Stimulated activated CD8-positive, alpha-beta memory T cell treated with anti-CD3 and anti-CD28 coated beads, Interleukin-15, amount 100 ng/mL, for 1 hour (primary cell): Measurements from ENCODE around the gene MVB12A.
A peak's percentile ranks its signal among the peaks of the same experiment; 100 is the strongest.

Source experiments
- DNase-seq: peaks from one replicate; pipeline ENCODE4 v3.0.0-alpha.2; 2020; ENCODE audit warnings: low read depth

MVB12A gene

DNA sequence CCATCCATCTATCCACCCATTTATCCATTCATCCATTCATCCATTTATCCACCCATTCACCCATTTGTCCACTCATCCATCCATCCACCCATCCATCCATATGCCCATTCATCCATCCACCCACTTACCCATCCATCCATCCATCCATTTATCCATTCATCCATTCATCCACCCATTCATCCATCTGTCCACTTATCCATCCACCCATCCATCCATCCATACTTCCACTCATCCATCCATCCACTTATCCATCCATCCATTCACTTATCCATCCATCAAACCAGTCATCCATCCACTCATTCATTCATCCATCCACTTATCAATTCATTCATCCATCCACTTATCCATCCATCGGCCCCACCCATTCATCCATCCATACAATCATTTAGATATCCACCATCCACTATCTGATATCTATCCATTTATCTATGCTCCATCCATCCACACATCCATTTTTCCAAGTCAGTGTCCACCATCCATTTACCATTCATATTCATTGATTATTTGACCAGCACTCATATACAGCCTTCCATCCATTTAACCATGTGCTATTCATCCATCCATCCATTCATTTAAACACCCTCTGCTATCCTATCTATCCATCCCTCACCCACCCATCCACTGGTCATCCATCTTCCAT is 25.8 kb downstream of the MVB12A start:
- DNase-seq, result no peak

DNA sequence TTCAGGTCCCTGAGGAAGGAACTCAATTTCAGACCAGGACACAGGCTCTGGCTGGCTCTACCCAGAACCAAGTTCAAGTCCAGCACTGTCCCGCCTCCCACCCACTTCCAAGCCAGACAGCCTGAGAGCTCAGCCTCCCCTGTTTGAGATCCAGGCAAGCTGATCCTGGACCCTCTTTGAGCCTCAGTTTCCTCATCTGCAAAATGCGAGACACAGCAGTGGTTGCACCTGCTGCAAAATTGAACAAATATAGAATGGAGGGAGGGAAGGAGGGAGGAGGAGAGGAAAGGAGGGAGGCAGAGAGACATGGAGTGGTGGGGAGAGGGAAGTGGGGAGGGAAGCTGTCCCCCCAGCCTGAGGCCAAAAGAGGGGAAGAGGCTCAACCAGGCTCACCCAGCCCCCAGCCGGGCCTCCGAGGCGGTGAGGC is 27.9 kb downstream of the MVB12A start:
- no peak for DNase-seq

DNA sequence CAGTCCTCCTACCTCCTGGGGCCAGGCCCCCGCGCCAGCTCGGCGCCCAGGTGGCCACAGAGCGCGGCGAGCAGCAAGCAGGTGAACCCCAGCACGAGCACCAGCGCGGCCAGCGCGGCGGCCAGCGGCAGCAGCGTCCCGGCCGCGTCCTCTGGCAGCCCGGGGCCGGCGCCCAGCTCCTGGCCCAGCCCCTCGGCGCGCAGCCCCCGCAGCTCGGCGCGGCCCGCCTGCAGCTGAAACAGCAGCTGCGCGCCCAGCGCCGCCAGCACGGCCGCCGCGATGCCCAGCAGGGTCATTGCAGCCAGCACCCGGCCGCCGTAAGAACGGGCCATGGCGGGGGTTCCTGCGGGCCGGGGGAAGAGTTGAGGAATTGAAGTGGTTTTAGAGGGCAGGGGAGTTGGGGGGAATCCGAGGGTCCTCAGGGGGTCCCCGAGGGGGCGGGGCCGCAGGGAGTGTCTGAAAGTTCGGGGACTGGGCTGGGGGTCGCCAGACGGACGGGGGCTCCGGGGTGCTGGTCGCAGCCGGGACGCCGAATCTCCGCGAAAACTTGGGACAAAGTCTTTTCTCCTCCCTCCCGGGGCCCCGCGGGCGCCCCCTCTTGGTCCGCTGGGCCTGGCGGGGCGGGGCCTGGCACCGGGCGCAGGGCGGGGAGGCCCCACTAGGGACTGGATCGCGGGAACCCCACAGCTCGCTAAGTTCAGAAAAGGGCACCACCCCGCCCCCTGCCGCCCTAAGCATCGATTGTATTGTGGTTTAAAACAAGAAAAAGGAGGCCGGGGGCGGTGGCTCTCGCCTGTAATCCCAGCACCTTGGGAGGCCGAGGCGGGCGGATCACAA is 28.5 kb downstream of the MVB12A start, which contains the start of gene TMEM221:
TSS of gene TMEM221 (minus strand) at position 538 of the 837 bp plus-strand sequence. CDS start at position 332, 206 bp downstream.
- no peak for DNase-seq

DNA sequence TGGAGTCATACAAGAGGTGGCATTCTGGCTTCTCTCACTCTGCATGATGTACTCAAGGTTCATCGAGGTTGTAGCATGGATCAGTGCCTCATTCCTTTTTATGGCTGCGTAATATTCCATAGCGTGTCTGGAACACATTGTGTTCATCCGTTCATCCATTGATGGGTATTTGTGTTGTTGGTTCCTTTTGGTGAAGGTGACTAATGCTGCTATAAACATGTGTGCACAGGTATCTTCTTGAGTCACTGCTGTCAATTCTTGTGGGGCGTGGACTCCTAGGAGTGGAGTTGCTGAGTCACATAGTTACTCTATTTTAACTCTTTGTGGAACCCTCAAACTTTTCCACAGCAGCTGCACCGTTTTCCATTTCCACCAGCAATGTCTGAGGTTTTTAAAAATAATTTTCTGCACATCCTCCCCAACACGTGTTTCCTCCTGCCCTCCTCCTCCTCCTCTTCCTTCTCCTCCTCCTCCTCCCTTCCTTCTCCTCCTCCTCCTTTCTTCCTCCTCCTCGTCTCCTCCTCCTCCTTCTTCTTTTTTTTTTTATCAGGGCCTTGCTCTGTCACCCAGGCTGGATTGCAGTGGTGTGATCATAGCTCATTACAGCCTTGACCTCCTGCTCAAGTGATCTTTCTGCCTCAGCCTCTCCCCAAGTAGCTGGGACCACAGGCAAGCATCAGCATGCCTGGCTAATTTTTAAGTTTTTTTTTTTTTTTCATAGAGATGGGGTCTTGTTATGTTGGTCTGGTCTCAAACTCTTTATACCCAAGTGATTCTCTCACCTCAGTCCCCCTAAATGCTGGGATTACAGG is 30.6 kb downstream of the MVB12A start:
- no peak for DNase-seq

DNA sequence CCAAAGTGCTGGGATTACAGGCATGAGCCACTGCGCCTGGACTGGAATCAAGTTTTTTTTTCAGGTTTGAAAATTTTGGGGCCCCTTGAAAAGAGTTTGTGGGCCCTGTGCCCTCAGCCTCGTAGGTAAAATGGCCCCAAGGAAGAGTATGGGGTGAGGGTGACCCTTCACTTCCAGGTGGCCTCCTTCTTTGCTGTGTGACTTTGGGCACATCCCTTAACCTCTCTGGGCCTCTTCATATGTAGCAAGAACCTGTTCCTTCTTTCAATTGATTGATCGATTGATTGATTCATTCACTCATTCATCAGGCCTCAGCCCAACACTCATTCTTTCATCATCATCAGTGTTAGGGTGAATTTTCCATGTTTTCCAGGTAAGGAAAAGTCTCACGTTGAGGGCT is 32.0 kb downstream of the MVB12A start:
- DNase-seq, result no peak

DNA sequence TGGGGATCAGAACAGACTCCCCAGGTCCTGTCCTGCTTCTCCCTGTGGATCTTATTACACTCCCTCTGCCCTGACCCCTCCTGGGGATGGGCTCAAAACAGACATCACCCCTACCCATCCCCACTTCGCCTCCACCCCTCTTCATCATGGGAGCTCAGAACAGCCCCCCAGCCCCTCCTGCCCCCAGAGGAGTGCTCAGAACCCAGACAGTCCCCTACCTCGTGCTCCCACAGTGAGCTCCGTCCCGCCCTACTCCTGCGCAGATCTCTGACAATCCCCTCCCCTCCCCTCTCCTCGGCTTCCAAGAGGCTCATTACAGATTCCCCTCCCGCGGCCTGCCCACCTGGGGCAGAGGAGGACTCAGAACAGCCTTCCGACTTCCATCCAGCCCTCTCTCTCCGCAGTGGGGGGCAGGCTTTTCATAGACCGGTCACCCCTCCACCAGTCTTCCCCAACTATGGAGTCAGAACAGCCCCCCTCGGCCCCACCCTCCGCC is 34.8 kb downstream of the MVB12A start:
- DNase-seq, result no peak

DNA sequence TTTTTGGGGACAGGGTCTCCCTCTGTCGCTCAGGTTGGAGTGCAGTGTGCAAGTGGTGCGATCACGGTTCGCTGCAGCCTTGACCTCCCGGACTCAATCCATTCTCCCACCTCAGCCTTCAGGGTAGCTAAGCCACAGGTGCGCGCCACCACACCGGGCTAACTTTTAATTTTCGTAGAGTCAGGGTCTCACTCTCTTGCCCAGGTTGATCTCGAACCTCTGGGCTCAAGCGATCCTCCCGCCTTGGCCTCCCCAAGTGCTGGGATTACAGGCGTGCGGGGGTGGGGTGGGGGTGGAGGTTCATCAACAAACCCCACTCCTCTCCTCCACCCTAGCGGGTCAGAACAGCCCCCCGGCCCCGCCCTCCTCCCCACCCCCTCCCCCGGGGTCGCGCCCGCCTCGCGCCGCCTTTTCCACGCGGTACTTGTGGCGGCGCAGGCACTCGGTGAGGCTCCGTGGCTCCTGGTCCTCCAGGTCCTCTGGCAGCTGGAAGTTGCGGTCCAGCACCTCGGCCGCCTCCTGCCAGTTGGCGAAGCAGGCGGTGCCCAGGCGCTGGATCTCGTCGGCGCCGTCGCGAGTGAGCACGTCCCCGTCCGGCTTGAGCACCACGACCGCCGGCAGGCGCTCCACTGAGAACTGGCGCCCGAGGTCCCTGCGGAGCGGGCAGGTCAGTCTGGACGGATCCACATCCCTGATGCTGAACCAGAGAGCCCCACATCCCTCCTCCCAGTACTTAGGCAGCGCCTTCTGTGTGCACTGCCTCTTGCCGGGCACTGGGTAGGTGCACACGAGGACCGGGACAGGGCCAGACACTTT is 35.7 kb downstream of the MVB12A start:
- no peak for DNase-seq

DNA sequence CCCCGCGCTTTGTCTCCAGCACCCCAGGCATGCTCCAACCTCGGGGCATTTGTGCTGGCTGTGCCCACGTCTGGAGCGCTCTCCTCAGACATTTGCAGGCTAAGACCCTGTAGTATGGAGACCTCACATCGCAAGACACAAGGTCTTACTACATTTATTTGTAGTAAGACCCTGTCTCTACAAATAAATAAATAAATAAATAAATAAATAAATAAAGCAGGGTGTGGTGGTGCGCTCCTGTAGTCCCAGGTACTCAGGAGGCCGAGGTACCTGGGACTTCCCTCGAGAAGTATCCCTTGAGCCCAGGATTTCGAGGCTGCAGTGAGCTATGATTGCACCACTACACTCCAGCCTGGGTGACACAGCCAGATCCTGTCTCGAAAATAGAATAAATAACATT is 36.3 kb downstream of the MVB12A start:
- DNase-seq, result no peak

DNA sequence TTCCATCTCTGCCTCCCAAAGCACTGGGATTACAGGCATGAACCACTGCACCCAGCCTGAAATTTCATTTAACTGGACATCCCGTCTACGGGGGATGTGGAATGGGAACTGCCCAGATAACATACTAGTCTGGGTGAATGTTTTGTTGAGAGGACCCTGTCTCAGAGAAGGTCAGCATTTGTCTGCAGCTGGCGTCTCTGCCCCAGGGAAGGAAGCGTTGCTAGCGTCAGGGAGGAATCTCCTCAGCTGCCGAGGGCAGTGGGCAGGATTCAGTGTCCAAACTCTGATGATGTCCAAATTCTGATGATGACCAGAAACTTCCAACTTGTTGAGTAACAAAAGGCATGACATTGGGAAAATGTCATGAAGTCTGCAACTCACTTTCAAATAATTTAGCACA is 37.8 kb downstream of the MVB12A start:
- no peak for DNase-seq

DNA sequence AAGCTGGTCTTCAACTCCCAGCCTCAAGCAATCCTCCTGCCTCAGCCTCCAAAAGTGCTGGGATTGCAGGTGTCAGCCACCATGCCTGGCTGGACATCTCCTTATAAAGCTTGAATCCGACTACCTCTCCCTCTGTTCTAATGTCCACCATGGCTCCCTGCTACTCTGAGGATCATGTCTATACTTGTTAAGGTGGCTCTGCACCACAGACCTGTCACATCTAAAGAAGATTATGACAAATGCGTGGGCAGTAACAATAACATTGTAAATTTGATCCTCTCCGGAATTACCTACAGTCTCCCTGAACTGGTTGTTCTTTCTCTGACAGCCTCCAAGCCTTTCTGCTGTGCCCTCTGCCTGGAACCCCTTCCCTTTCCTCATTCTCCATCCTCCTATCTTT is 39.1 kb downstream of the MVB12A start:
- DNase-seq, result no peak

DNA sequence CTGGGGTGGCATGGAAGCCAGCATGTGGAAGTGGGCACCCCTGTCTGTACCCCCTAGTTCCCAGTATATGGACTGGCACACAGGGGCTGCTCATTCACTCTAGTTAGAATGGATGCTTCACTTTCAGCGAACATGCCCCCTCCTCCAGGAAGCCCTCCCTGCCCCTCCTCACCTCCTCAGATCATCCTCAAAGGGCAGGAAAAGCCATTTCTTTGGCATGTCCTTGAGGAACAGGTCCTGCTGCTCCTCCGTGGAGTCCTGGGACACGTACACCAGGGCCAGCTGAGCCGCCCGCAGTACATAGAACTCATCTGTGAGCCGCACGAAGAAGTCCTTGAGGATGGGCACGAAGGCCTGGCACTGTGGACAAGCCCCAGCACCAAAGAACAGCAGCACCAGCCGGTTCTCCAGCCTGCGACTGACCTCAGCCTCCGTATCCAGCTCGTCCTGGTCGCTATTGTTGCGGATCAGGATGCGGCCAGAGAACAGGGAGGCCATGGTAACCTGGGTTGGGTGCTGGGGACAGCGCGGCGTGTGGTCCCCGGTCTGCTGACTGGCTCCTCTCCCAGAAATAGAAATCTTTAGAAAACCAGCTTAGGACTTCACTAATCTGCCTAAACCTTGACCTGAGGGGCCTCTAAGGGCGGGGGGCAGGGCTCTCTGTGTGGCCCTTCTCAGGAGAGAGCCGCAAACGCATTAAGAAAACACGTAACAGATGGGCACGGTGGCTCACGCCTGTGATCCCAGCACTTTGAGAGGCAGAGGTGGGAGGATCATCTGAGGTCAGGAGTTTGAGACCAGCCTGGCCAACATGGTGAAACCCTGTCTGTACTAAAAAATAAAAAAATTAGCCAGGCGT is 40.8 kb downstream of the MVB12A start, which contains the start of gene NXNL1:
TSS of gene NXNL1 (minus strand) at position 555 of the 859 bp plus-strand sequence. CDS start at position 498, 57 bp downstream.
- no peak for DNase-seq

DNA sequence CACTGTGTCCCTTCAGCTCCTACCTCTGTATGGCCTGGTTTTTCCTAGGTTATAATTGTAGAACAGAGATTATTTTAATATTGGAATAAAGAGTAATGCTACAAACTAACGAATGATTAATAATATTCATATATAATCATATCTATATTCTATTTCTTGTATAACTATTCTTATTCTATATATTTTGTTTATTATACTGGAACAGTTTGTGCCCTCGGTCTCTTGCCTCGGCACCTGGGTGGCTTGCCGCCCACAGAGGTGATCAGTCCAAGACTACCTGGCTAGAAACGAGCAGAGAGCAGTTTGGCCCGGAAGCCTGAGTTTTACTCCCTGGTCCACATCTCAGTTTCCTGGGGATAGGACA is 46.6 kb downstream of the MVB12A start:
- no peak for DNase-seq

DNA sequence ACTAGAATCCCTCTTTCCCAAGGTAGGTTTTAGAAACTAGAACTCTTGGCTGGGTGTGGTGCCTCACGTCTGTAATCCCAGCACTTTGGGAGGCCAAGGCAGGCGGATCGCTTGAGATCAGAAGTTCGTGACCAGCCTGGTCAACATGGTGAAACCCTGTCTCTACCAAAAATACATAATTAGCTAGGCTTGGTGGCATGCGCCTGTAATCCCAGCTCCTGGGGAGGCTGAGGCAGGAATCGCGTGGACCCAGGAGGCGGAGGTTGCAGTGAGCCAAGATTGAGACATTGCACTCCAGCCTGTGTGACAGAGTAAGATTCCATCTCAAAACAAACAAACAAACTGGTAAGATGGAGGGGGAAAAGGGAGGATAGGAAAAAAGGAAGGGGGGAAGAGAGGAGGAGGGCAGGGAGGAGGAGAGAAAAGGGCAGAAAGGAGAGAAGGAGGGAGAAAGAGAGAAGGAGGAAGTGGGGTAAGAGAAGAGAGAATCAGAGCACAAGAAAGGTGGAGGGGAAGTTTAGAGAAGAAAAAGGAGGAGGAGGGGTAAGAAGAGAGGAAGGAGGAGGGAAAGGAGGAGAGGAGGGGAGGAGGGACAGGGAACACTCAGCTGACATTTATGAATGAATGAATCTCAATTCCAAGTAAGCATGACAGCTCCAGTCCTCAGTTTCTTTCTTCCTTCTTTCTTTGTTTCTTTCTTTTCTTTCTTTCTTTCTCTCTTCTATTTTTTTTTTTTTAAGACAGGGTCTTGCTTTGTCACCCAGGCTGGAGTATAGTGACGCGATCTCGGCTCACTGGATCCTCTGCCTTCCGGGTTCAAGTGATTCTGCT is 47.8 kb downstream of the MVB12A start:
- no peak for DNase-seq

DNA sequence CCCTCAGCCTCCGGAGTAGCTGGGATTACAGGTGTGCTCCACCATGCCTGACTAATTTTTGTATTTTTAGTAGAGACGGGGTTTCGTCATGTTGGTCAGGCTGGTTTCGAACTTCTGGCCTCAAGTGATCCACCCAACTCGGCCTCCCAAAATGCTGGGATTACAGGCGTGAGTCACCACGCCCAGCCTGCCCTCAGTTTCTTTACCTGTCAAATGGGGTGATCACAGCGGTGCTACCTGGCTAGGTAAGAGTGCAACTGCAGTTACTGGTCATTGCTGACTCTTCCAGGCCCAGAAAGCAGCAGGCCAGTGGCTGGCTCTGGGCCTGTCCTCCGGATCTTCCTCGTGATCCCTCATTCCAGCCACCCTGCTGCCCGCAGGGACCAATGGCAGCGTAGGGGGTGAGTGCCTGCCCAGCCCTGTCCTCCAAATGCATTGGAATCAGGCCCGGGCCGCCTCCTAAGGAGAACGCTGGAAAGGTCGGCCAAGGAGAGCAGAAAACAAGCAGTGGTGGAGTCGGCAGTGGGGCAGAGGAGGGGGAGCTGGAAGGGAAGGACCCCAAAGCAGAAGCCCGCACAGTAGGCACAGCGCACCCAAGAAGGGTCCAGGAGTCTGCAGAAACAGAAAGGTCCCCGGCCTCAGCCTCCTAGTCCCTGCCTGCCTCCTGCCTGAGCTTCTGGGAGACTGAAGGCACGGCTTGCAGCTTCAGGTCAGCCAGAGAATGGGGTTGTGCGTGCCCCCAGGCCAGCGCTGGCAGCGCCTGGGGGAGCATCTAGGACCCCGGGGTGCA is 48.6 kb downstream of the MVB12A start:
- DNase-seq, result no peak

DNA sequence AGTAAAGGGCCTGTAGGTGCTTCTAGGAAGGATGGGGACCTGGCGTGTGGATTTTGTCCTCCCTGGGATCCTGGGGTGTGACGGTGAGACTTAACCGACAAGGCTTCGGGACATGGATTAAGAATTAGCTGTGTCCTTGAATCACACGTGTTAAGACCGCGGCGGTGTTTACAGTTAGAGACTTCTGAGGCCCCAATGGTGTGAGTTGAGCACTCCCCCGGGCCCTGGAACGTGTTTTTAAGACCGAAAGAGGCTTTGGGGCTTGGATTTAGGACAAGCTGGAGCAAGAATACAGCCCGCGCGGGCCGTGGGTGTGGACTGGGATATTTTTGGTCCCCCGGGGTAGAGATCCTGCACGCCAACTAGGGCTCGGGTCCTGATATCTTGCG is 49.2 kb downstream of the MVB12A start:
- DNase-seq, result no peak

DNA sequence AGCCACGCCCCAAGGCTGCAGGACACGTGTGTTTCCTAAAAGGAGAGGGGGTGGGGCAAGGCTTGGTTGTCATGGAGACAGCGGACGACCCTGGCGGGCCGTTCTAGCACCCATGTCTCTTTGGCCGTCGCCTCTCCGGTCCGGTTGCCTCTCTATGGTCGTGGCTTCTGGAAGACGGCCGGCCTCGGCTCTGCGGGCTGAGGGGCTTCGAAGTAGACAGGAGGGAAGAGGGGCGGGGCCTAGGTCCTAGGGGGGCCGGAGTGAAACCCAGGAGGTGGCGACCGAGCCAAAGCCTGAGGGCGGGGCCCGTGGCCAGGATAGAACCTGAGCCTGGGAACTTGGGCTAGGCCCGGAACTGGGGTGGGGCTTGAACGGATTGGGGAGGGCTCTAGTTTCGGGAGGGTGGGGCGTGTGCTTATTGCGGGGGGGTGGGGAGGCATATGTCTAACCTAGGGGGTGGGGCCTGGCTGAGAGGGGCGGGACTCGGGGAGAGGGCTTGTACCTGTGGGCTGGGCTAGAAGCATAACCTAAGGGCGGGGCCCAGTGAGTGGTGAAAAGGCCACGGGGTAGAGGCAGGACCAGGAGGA is 49.7 kb downstream of the MVB12A start:
- DNase-seq, result peak; percentile 93

DNA sequence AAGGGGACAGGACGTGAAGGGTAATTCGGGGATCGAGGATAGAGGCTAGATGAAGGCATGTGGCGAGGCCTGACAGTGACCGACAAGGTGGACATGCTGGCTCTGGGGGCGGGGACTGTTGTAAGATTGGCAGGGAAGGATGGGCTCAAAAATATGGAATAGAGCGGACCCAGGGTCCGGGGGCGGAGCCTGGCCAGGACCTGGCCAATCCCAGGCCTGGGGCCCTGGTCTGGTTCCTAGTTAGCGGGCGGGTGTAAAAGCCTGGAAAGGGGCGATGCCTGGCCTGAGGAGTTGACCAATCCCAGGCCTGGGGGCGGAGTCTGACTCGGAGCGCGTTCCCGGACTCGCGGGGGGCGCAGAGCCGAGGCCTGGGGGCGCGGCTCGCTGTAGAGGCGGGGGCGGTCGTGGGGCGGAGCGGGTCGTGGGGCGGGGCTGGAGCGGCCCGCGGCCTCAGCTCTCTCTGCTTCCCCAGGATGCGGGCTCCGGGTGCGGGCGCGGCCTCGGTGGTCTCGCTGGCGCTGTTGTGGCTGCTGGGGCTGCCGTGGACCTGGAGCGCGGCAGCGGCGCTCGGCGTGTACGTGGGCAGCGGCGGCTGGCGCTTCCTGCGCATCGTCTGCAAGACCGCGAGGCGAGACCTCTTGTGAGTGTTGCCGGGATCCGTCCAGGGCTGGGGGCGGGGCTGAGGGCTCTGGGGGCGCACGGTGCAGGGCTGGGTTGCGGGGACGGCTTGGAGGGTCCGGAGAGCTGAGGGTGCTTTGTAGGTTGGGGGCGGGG is 50.4 kb downstream of the MVB12A start, which contains the start of gene SLC27A1:
TSS of gene SLC27A1 (plus strand) at position 457 of the 774 bp plus-strand sequence. CDS start at position 474, 17 bp downstream.
- DNase-seq, result peak; percentile 75
